ENCODE measurements around the gene KEAP1.

The KEAP1 gene

DNA sequence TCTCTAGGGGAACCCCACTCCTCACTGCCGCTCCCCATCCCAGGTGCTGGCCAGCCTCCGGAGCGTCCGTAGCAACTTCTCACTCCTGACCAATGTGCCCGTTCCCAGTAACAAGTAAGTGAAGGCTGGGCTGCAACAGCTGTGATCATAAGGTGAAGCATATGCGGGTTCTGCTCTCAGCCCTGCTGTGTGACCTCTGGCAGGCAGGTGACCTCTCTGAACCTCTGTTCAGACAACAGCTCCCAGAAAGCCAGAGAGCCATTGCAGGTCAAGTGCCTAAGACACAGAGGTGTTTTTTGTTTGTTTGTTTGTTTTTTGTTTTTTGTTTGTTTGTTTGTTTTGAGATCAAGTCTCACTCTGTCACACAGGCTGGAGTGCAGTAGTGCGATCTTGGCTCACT lies 54.1 kb downstream of the KEAP1 start:
- TF ChIP-seq CTCF (IDR thresholded peaks at IDR 0.05; ENCODE audit: low read depth, low read length, missing control alignments): no peak
- no peak overlapping the region for H3K4me3 ChIP-seq (ENCODE audit: low read depth, low read length)
- no peak for DNase-seq (ENCODE audit: low read depth)

DNA sequence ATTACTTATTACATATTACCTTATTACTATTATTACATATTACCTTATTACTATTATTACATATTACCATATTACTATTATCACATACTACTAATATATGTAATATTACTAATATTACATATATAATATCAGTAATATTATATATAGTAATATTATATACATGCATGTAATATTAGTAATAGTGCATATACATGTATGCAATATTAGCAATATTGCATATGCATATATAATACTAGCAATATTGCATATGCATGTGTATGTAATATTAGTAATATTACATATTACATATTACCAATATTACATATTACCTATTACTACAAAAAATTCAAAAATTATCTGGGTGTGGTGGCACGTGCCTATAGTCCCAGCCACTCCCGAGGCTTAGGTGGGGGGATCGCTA lies 60.5 kb downstream of the KEAP1 start:
- no peak for TF ChIP-seq CTCF (IDR thresholded peaks at IDR 0.05; ENCODE audit: low read depth, low read length, missing control alignments)
- no peak overlapping the region for H3K4me3 ChIP-seq (ENCODE audit: low read depth, low read length)
- DNase-seq (ENCODE audit: low read depth): no peak

- H3K4me3 ChIP-seq (ENCODE audit: low read depth, low read length): no peak overlapping the region
- DNase-seq (ENCODE audit: low read depth): no peak
- no peak for TF ChIP-seq CTCF (IDR thresholded peaks at IDR 0.05; ENCODE audit: low read depth, low read length, missing control alignments)
These were observed 63.6 kb downstream of the KEAP1 start for GRCh38 chr19:10439588-10439987.

Measured in GM12864 (cell line).